Midbrain (tissue), 1 donor: ENCODE measurements around the gene TMEM14C.

Experiments used
- DNase-seq: peaks from one replicate; lab custom pipeline; 2025; lab: John Stamatoyannopoulos, UW

Gene TMEM14C

GRCh38 chr6:10722820-10723566, at the start of gene TMEM14C:
TMEM14C (plus strand) TSS chr6:10723070; CDS start chr6:10724614, 1,544 bp downstream.
- peak; percentile 95 for DNase-seq

GRCh38 chr6:10676403-10676802, 46.5 kb upstream of the TMEM14C start:
- no peak for DNase-seq

GRCh38 chr6:10678456-10678855, 44.4 kb upstream of the TMEM14C start:
- no peak for DNase-seq

GRCh38 chr6:10681795-10682194, 41.1 kb upstream of the TMEM14C start:
- DNase-seq, result no peak

- DNase-seq, result no peak
Measured at GRCh38 chr6:10682355-10682988, 40.4 kb upstream of the TMEM14C start.

GRCh38 chr6:10684618-10685017, 38.3 kb upstream of the TMEM14C start:
- no peak for DNase-seq

- DNase-seq, result no peak
Measured at GRCh38 chr6:10685092-10685915, 37.6 kb upstream of the TMEM14C start.

- DNase-seq, result no peak
Measured at GRCh38 chr6:10686901-10687300, 36.0 kb upstream of the TMEM14C start.

GRCh38 chr6:10687582-10687981, 35.3 kb upstream of the TMEM14C start:
- no peak for DNase-seq

GRCh38 chr6:10690651-10691445, 32.0 kb upstream of the TMEM14C start:
- DNase-seq, result no peak

GRCh38 chr6:10692965-10693538, 29.8 kb upstream of the TMEM14C start:
- DNase-seq, result no peak

- peak; percentile 96 for DNase-seq
Measured at GRCh38 chr6:10694302-10695085, 28.4 kb upstream of the TMEM14C start, which contains the start of the genes C6orf52 and PAK1IP1. C6orf52 (minus strand) TSS chr6:10694616; CDS start chr6:10687550, 7,066 bp downstream. PAK1IP1 (plus strand) TSS chr6:10694972; CDS start chr6:10694986, 14 bp downstream.

- DNase-seq, result no peak
Measured at GRCh38 chr6:10695086-10695657, 27.7 kb upstream of the TMEM14C start.

- DNase-seq, result no peak
Measured at GRCh38 chr6:10696655-10697054, 26.2 kb upstream of the TMEM14C start.

- DNase-seq, result no peak
Measured at GRCh38 chr6:10713962-10714361, 8.9 kb upstream of the TMEM14C start.

GRCh38 chr6:10719296-10719963, 3.4 kb upstream of the TMEM14C start:
- no peak for DNase-seq

- no peak for DNase-seq
Measured at GRCh38 chr6:10719964-10720264, 3.0 kb upstream of the TMEM14C start.

- no peak for DNase-seq
Measured at GRCh38 chr6:10720265-10720959, 2.5 kb upstream of the TMEM14C start.
